Measurements from ENCODE around the gene KLHDC8A. TPM values are rescaled to one million over a fixed set of nuclear protein-coding genes. Genes with fewer than 3 reads are reported as not detected.
"Not testable (repeated sequence)": the region's sequence is repeated elsewhere in the genome, so short reads cannot be mapped to it uniquely, and the experiment has no call there.

The KLHDC8A gene
- total RNA-seq, 2 donors from 2014 or later = not detected

- DNase-seq (ENCODE audit: low spot score in 2 of 2) (no peak), ATAC-seq (peak; percentile 34 to 61)
- Mint-ChIP-seq H3K36me3 (no peaks in the 10 kb centered on the region), H3K27ac (no peak overlapping the region), H3K9me3 (no peaks in the 10 kb centered on the region)
Measured at GRCh38 chr1:205374210-205375078, 17.7 kb upstream of the KLHDC8A start.

- Mint-ChIP-seq H3K9me3 (no peaks in the 10 kb centered on the region), H3K36me3 (no peaks in the 10 kb centered on the region), H3K27ac (no peak overlapping the region)
- ATAC-seq = no peak
- DNase-seq (ENCODE audit: low spot score in 2 of 2) = no peak
Measured at GRCh38 chr1:205373798-205374175, 17.1 kb upstream of the KLHDC8A start.

- no peak for ATAC-seq
- Mint-ChIP-seq H3K27ac (no peak overlapping the region), H3K9me3 (no peaks in the 10 kb centered on the region), H3K36me3 (no peaks in the 10 kb centered on the region)
- DNase-seq (ENCODE audit: low spot score in 2 of 2) = no peak
Measured at GRCh38 chr1:205373022-205373797, 16.5 kb upstream of the KLHDC8A start.

GRCh38 chr1:205371871-205372660, 15.3 kb upstream of the KLHDC8A start:
- no peak for ATAC-seq
- Mint-ChIP-seq H3K9me3 (no peaks in the 10 kb centered on the region), H3K27ac (no peak overlapping the region), H3K36me3 (no peaks in the 10 kb centered on the region)
- no peak for DNase-seq (ENCODE audit: low spot score in 2 of 2)

GRCh38 chr1:205370780-205371179, 14.1 kb upstream of the KLHDC8A start:
- ATAC-seq = no peak
- DNase-seq (ENCODE audit: low spot score in 2 of 2) = no peak
- Mint-ChIP-seq H3K36me3 (no peaks in the 10 kb centered on the region), H3K27ac (no peak overlapping the region), H3K9me3 (no peaks in the 10 kb centered on the region)

GRCh38 chr1:205369701-205370123, 13.0 kb upstream of the KLHDC8A start:
- H3K36me3 Mint-ChIP-seq = no peaks in the 10 kb centered on the region

GRCh38 chr1:205368478-205368877, 11.8 kb upstream of the KLHDC8A start:
- DNase-seq (ENCODE audit: low spot score in 2 of 2) (no peak), ATAC-seq (no peak)
- no peak overlapping the region for H3K27ac Mint-ChIP-seq
- H3K36me3 Mint-ChIP-seq = no peaks in the 10 kb centered on the region
- no peaks in the 10 kb centered on the region for H3K9me3 Mint-ChIP-seq

More at GRCh38 chr1:205369701-205370123, 13.0 kb upstream of the KLHDC8A start:
- ATAC-seq (no peak), DNase-seq (ENCODE audit: low spot score in 2 of 2) (no peak)
- Mint-ChIP-seq H3K27ac (no peak overlapping the region), H3K9me3 (no peaks in the 10 kb centered on the region)

- Mint-ChIP-seq H3K36me3 (no peaks in the 10 kb centered on the region), H3K9me3 (no peaks in the 10 kb centered on the region), H3K27ac (no peak overlapping the region)
- DNase-seq (ENCODE audit: low spot score in 2 of 2) = no peak
- no peak for ATAC-seq
Measured at GRCh38 chr1:205365945-205366463, 9.3 kb upstream of the KLHDC8A start.

- H3K36me3 Mint-ChIP-seq; H3K9me3 Mint-ChIP-seq; ATAC-seq; DNase-seq (ENCODE audit: low spot score in 2 of 2); H3K27ac Mint-ChIP-seq: not testable (repeated sequence)
Measured at GRCh38 chr1:205365086-205365485, 8.4 kb upstream of the KLHDC8A start.

- no peaks in the 10 kb centered on the region for H3K36me3 Mint-ChIP-seq
- H3K9me3 Mint-ChIP-seq = no peaks in the 10 kb centered on the region
- DNase-seq (ENCODE audit: low spot score in 2 of 2) (no peak), ATAC-seq (no peak)
- H3K27ac Mint-ChIP-seq = no peak overlapping the region
Measured at GRCh38 chr1:205360891-205361290, 4.2 kb upstream of the KLHDC8A start.

GRCh38 chr1:205359771-205360565, 3.2 kb upstream of the KLHDC8A start:
- H3K27ac Mint-ChIP-seq = no peak overlapping the region
- no peaks in the 10 kb centered on the region for H3K36me3 Mint-ChIP-seq
- no peaks in the 10 kb centered on the region for H3K9me3 Mint-ChIP-seq
- DNase-seq (ENCODE audit: low spot score in 2 of 2) = no peak
- no peak for ATAC-seq

GRCh38 chr1:205358579-205358978, 1.9 kb upstream of the KLHDC8A start:
- ATAC-seq = no peak
- Mint-ChIP-seq H3K27ac (no peak overlapping the region), H3K36me3 (no peaks in the 10 kb centered on the region), H3K9me3 (no peaks in the 10 kb centered on the region)
- DNase-seq (ENCODE audit: low spot score in 2 of 2) = no peak

GRCh38 chr1:205357567-205357966, 845 bp upstream of the KLHDC8A start:
- no peaks in the 10 kb centered on the region for H3K36me3 Mint-ChIP-seq
- H3K27ac Mint-ChIP-seq = no peak overlapping the region
- ATAC-seq (no peak), DNase-seq (ENCODE audit: low spot score in 2 of 2) (no peak)
- no peaks in the 10 kb centered on the region for H3K9me3 Mint-ChIP-seq

- no peak for ATAC-seq
- no peaks in the 10 kb centered on the region for H3K9me3 Mint-ChIP-seq
Measured at GRCh38 chr1:205355075-205355453, 1.7 kb downstream of the KLHDC8A start.

GRCh38 chr1:205354259-205355074, 2.3 kb downstream of the KLHDC8A start:
- H3K9me3 Mint-ChIP-seq = no peaks in the 10 kb centered on the region
- no peaks in the 10 kb centered on the region for H3K36me3 Mint-ChIP-seq
- DNase-seq (ENCODE audit: low spot score in 2 of 2) (peak in 1 of 2 donors; percentile 66), ATAC-seq (peak; percentile 58 to 61)
- no peak overlapping the region for H3K27ac Mint-ChIP-seq

More at GRCh38 chr1:205355075-205355453, 1.7 kb downstream of the KLHDC8A start:
- Mint-ChIP-seq H3K27ac (no peak overlapping the region), H3K36me3 (no peaks in the 10 kb centered on the region)
- DNase-seq (ENCODE audit: low spot score in 2 of 2) = no peak
